K562 (cell line): ENCODE measurements around the gene FAM83G. TPM values are rescaled to one million over a fixed set of nuclear protein-coding genes. Genes with fewer than 3 reads are reported as not detected.

Experiments used
- ATAC-seq: fragments of 200-7000 bp; cut with Tn5 transposase; 3 replicates; pipeline ENCODE4 v1.9.1; 2020; ENCODE audit warnings: moderate library complexity
- BruUV-seq: library from RNA; stranded (reverse); fragments of 400-500 nt; replicated peaks from 2 replicates; lab custom pipeline; 2021; lab: Mats Ljungman, UMichigan
- CTCF ChIA-PET: fragments of 300-600 bp; formaldehyde crosslinking; extraction: SDS; loops from one replicate; lab custom pipeline; 2021; ENCODE audit warnings: low intra/inter-chr PET ratio; lab: Yijun Ruan, JAX
- POLR2A ChIA-PET: fragments of 300-600, 350-650 bp; sonication (Branson Sonifier 250); formaldehyde crosslinking; extraction: SDS; loops from one replicate; lab custom pipeline; 2021; ENCODE audit warnings: antibody characterized with exemption, inconsistent platforms; lab: Yijun Ruan, JAX
- DNase-seq, 4 experiments: peaks; one replicate each; pipeline versions ENCODE4 v3.0.0 to v3.0.0-alpha.2; 2011 to 2018; ENCODE audit warnings: low spot score in 3 of 4, mixed read lengths in 3 of 4; ENCODE audit errors: extremely low read depth in 1 of 4
- FAIRE-seq: peaks from 2 replicates; lab custom pipeline; 2011; peaks lifted over from hg19 to GRCh38; lab: Jason Lieb, UNC
- H2AFZ ChIP-seq: 2 replicates; pipeline ENCODE4 v1.6.0; 2011; ENCODE audit warnings: low read depth, low read length, control low read depth, inconsistent platforms
- H3K27ac ChIP-seq: fragments of 200-600 bp; 3 replicates; pipeline ENCODE4 v1.8.0; 2011; ENCODE audit warnings: low read depth, mild to moderate bottlenecking, control low read depth, inconsistent platforms, low read length, moderate library complexity, mixed read lengths; ENCODE audit errors: extremely low read depth
- H3K27me3 ChIP-seq, 2 experiments: fragments of 300-600 bp in 1 of 2; 2 replicates in 1 of 2; 3 replicates in 1 of 2; pipeline versions ENCODE4 v1.6.0 to v1.8.0; 2011; ENCODE audit warnings: inconsistent platforms in 2 of 2, low read length in 2 of 2, mild to moderate bottlenecking in 1 of 2, mixed read lengths in 1 of 2, moderate library complexity in 1 of 2; ENCODE audit not compliant: control insufficient read depth in 2 of 2, insufficient read depth in 2 of 2
- H3K36me3 ChIP-seq: fragments of 300-600 bp; 3 replicates; pipeline ENCODE4 v1.8.0; 2011; ENCODE audit warnings: mild to moderate bottlenecking, low read length, inconsistent platforms; ENCODE audit not compliant: control insufficient read depth, insufficient read depth
- H3K4me1 ChIP-seq, 2 experiments: fragments of 200-600 bp in 1 of 2; replicated peaks in 1 of 2; 2 replicates in 1 of 2; 3 replicates in 1 of 2; pipeline versions ENCODE4 v1.5.1 to v1.8.0; 2011; ENCODE audit warnings: inconsistent platforms in 2 of 2, low read length in 2 of 2, mild to moderate bottlenecking in 1 of 2, mixed read lengths in 1 of 2, moderate library complexity in 1 of 2; ENCODE audit not compliant: control insufficient read depth in 2 of 2, insufficient read depth in 2 of 2
- H3K4me2 ChIP-seq: 2 replicates; pipeline ENCODE4 v1.6.1; 2011; ENCODE audit warnings: low read length, control low read depth, inconsistent platforms, mixed read lengths; ENCODE audit not compliant: insufficient read depth
- H3K4me3 ChIP-seq: fragments of 200-600 bp; sonication (generic), shearing (Covaris generic); 2 replicates; pipeline ENCODE4 v1.5.1; 2016; ENCODE audit warnings: control low read depth, inconsistent platforms
- H3K79me2 ChIP-seq: fragments of 200-600 bp; 3 replicates; pipeline ENCODE4 v1.8.0; 2011; ENCODE audit warnings: low read length, inconsistent platforms; ENCODE audit not compliant: control insufficient read depth, insufficient read depth
- H3K9ac ChIP-seq, 2 experiments: 2 replicates each; pipeline versions ENCODE4 v1.6.0 to v1.6.1; 2011; ENCODE audit warnings: low read depth in 2 of 2, low read length in 2 of 2, control low read depth in 1 of 2, inconsistent platforms in 1 of 2, mild to moderate bottlenecking in 1 of 2, mixed read lengths in 1 of 2; ENCODE audit not compliant: insufficient read depth in 1 of 2
- H3K9me1 ChIP-seq: one replicate; pipeline ENCODE4 v1.6.0; 2011; ENCODE audit warnings: inconsistent platforms, mild to moderate bottlenecking, low read length, moderate library complexity; ENCODE audit not compliant: control insufficient read depth, insufficient read depth
- H3K9me3 ChIP-seq: replicated peaks from 2 replicates; pipeline ENCODE4 v1.5.1; 2011; ENCODE audit warnings: low read depth, low read length, inconsistent platforms; ENCODE audit not compliant: control insufficient read depth, insufficient read depth
- H4K20me1 ChIP-seq: replicated peaks from 2 replicates; pipeline ENCODE4 v1.6.1; 2011; ENCODE audit warnings: low read length, inconsistent platforms, mixed read lengths; ENCODE audit not compliant: control insufficient read depth, insufficient read depth
- CREBBP ChIP-seq: IDR thresholded peaks from one replicate; pipeline ENCODE4 v1.6.1; 2012; ENCODE audit warnings: low read depth, mild to moderate bottlenecking, control low read depth, inconsistent platforms, low read length
- HSF4 ChIP-seq: fragments of 250-450 bp; sonication (Bioruptor Pico); IDR thresholded peaks from 2 replicates; pipeline ENCODE4 v2.1.2; 2022; ENCODE audit warnings: mild to moderate bottlenecking, moderate library complexity, borderline replicate concordance
- MLX ChIP-seq, 2 experiments: fragments of 450-650 bp in 1 of 2; sonication (generic) in 1 of 2; formaldehyde crosslinking; conservative IDR thresholded peaks; 2 replicates each; pipeline versions ENCODE4 v1.4.0 to v1.8.1; 2020 to 2022; ENCODE audit warnings: mild to moderate bottlenecking in 1 of 2, missing genetic modification reagents in 1 of 2
- RREB1 ChIP-seq: fragments of 250-450 bp; sonication (Bioruptor Pico); IDR thresholded peaks from 2 replicates; pipeline ENCODE4 v1.4.0; 2020
- TAF7 ChIP-seq: fragments of 450-650 bp; IDR thresholded peaks from 2 replicates; pipeline ENCODE4 v1.6.1; 2016; ENCODE audit warnings: missing genetic modification characterization, missing compliant biosample characterization
- TCF3 ChIP-seq: sonication (generic); formaldehyde crosslinking; IDR thresholded peaks from 2 replicates; pipeline ENCODE4 v1.4.0; 2020; ENCODE audit warnings: mild to moderate bottlenecking, missing genetic modification reagents
- ZBTB1 ChIP-seq: sonication (generic); formaldehyde crosslinking; IDR thresholded peaks from 2 replicates; pipeline ENCODE4 v1.8.1; 2023; ENCODE audit warnings: missing genetic modification reagents, low read depth, mild to moderate bottlenecking, borderline replicate concordance
- WGBS: fragments of 100-300 bp; shearing (Covaris generic); methylation state at CpG from one replicate; pipeline ENCODE4 v1.1.6; 2016; ENCODE audit warnings: low coverage, mixed read lengths; ENCODE audit not compliant: insufficient coverage; ENCODE audit errors: missing lambda C conversion rate; 5-methylcytosine and 5-hydroxymethylcytosine counted together
- in situ Hi-C: fragments of 300-500 bp; cut with MboI; formaldehyde crosslinking; loops from 4 replicates; pipeline ENCODE4 v1.15.0; 2018; ENCODE audit warnings: inconsistent platforms, mixed read lengths
- intact Hi-C: fragments of 100-400 bp; cut with micrococcal nuclease; formaldehyde crosslinking; loops from 2 replicates; pipeline ENCODE4 v1.14.2; 2022
- polyA plus RNA-seq, 8 experiments: library from polyadenylated mRNA; depleted of rRNA in 4 of 8; stranded (reverse) in 5 of 8; unstranded in 3 of 8; fragments of >200 nt; fragmentation: Nextera tagmentation in 2 of 8; fragmentation: Illumina TruSeq in 1 of 8; extraction: Ambion mirVana in 2 of 8; extraction: Trizol in 1 of 8; gene quantifications; 2 replicates each; pipeline versions ENCODE4 v1.2.1 to v1.2.3, GENCODE V29; 2011 to 2014; ENCODE audit warnings: inconsistent platforms in 1 of 8, missing spikeins in 1 of 8
- total RNA-seq, 7 experiments: library from RNA; depleted of rRNA in 6 of 7; stranded (reverse); fragments of >200 nt in 6 of 7; fragmentation: Illumina TruSeq in 2 of 7; extraction: Trizol in 2 of 7; gene quantifications; 2 replicates each; pipeline versions ENCODE4 v1.2.1 to v1.2.3, GENCODE V29; 2011 to 2021; ENCODE audit warnings: low replicate concordance in 1 of 7
- TF ChIP-seq, protein P1 (sequence below), 3 experiments: IDR thresholded peaks in 2 of 3; conservative IDR thresholded peaks in 1 of 3; 2 replicates each; pipeline ENCODE4 v1.5.1; 2011 to 2012; ENCODE audit warnings: low read length in 3 of 3, mild to moderate bottlenecking in 3 of 3, control low read depth in 2 of 3, improper control_type of control experiment in 1 of 3, inconsistent platforms in 1 of 3, low read depth in 1 of 3, mixed read lengths in 1 of 3, moderate library complexity in 1 of 3; ENCODE audit not compliant: insufficient read depth in 2 of 3

Gene FAM83G
- total and polyA plus RNA-seq, 9 of the 15 experiments (the other 6 are each of a cell fraction or from before 2014, with no cell fraction given) = 0.04 to 10.3 (median 4.5) TPM; not detected in 1

- H3K4me1 ChIP-seq = peaks cover 0 to 3% of the 10 kb centered on the region in 2 experiments; a peak in 1 of 5 replicates
- H3K9me1 ChIP-seq = no peaks in the 10 kb centered on the region
- in situ Hi-C loops = no loop called here
- no peaks in the 10 kb centered on the region for H3K27me3 ChIP-seq
- no peak overlapping the region for H3K4me3 ChIP-seq
- no peak for TF ChIP-seq RREB1 (CRISPR knock-in tag)
- no peak for TF ChIP-seq ZBTB1 (CRISPR knock-in tag)
- no peak for TF ChIP-seq MLX (CRISPR knock-in tag; conservative IDR thresholded peaks at IDR 0.05)
- no peak for TF ChIP-seq TCF3 (CRISPR knock-in tag)
- TF ChIP-seq HSF4 (CRISPR knock-in tag) = no peak
- no peak for TF ChIP-seq CREBBP
- TF ChIP-seq TAF7 (tag) = no peak
- TF ChIP-seq, protein P1, sequence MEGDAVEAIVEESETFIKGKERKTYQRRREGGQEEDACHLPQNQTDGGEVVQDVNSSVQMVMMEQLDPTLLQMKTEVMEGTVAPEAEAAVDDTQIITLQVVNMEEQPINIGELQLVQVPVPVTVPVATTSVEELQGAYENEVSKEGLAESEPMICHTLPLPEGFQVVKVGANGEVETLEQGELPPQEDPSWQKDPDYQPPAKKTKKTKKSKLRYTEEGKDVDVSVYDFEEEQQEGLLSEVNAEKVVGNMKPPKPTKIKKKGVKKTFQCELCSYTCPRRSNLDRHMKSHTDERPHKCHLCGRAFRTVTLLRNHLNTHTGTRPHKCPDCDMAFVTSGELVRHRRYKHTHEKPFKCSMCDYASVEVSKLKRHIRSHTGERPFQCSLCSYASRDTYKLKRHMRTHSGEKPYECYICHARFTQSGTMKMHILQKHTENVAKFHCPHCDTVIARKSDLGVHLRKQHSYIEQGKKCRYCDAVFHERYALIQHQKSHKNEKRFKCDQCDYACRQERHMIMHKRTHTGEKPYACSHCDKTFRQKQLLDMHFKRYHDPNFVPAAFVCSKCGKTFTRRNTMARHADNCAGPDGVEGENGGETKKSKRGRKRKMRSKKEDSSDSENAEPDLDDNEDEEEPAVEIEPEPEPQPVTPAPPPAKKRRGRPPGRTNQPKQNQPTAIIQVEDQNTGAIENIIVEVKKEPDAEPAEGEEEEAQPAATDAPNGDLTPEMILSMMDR (IDR thresholded peaks at IDR 0.05 in 2 of 3, conservative IDR thresholded peaks at IDR 0.05 in 1 of 3; ENCODE audit: insufficient read depth in 2 of 3, low read depth in 1 of 3, low read length in 3 of 3) = peak in 1 of 3 experiments; percentile 19; a peak in 1 of 6 replicates
- H3K4me2 ChIP-seq = no peak overlapping the region
- FAIRE-seq (no peak), ATAC-seq (no peak), DNase-seq (peak in 1 of 4 experiments; percentile 8)
- no peak overlapping the region for H3K27ac ChIP-seq
- peaks cover 30% of the 10 kb centered on the region for H3K36me3 ChIP-seq
- no peak overlapping the region for H2AFZ ChIP-seq
- no peaks in the 10 kb centered on the region for H3K79me2 ChIP-seq
- H3K9me3 ChIP-seq = no peaks in the 10 kb centered on the region
- WGBS = 93% methylated on average over 8 of the region's 9 CpGs
- H4K20me1 ChIP-seq = no peaks in the 10 kb centered on the region
- BruUV-seq = no TSS peak
- POLR2A ChIA-PET = no interaction called here
- intact Hi-C loops = no loop called here
- H3K9ac ChIP-seq = no peak overlapping the region
- CTCF ChIA-PET = no interaction called here
These were observed 75.9 kb downstream of the FAM83G start for GRCh38 chr17:18928628-18929125.
